DMS 273 treated with DMSO at 0.1 percent for 48 hours (cell line): ENCODE data around the gene GAS2L1.

Source experiments
- DNase-seq: peaks from one replicate; lab custom pipeline; 2025; lab: John Stamatoyannopoulos, UW

The GAS2L1 gene

GRCh38 chr22:29306175-29306834, at the start of gene GAS2L1:
Gene GAS2L1 (plus strand): TSS chr22:29306650. CDS start chr22:29308106, 1,456 bp downstream.
- no peak for DNase-seq

DNA sequence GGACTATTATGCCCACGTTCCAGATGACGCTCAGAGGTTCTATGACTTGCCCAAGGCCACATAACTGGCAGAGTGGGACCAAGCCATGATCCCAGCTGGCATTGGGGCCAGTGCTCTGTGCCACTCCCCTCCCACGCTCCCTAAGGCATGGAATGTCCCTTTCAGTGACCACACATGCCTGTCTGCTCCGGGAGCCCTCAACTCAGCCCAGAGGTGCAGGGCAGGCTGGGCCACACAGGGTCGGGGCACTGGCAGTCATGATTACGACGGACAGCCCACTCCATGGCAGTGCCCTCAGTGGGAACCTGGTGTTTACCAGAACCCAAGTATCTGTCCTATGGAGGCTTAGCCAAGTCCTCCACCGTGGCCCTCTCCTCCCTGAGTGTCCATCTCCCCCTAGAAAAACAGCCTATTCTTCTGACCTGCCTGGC, 48.7 kb upstream of the GAS2L1 start:
- DNase-seq: no peak

DNA sequence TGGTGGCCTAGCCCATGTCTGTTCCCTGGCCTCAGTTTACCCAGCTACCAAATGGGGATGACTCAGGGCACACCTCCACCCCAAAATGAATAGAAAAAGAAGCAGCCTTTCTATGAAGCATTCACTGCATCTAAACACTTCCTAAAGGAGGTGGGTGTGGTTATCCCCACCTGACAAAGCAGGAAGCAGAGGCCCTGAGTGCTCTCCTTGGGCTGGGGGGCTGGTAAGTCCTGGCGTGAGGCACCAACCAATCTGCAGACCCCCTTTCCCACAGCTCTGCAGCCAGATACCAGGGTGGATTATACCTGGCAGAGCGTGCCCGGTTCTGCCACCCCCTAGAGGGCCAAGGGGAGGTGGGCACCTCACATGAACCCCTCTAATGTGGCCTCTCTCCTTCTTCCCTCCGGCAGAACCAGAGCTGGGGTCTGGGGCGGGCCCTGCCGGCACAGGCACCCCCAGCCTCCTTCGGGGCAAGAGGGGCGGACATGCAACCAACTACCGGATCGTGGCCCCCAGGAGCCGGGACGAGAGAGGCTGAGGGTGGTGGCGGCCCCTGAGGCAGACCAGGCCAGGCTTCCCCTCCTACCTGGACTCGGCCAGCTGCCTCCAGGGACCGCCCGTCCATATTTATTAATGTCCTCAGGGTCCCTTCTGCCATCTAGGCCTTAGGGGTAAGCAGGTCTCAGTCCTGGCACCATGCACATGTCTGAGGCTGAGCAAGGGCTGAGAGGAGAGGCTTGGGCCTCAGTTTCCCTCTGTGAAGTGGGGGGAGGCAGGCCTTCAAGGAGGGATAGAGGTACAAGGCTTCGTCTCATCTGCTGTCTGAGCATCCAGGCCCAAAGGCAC, 47.8 kb upstream of the GAS2L1 start:
- no peak for DNase-seq

DNA sequence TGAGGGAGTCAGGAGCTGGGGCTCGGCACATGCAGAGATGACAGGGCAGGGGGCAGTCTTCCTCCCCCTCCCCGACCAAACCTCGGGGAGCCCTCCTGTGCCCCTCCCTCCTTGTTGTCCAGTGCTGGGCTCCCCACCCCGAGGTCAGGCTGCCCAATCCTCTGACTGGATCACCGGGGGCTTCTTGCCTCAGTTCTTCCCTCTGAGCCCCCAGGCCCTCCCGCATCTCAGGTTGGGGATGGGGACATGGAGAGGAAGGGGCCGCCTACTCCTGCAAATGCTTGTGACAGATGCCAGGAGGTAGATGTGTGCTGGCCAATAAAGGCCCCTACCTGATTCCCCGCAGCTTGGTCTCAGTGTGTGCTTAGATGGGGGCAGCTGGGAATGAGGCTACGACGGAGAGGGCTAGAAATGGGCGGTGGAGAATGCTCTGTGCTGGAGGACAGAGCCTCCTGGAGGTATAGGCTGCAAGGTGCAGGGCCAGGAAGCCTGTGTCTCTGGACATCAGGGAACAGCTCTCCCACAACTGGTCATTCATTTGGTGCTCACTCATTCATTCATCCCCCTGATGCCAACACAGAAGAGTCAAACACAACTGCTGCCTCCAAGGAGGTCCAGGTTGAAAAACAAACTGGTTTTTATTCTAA, 47.1 kb upstream of the GAS2L1 start:
- no peak for DNase-seq

DNA sequence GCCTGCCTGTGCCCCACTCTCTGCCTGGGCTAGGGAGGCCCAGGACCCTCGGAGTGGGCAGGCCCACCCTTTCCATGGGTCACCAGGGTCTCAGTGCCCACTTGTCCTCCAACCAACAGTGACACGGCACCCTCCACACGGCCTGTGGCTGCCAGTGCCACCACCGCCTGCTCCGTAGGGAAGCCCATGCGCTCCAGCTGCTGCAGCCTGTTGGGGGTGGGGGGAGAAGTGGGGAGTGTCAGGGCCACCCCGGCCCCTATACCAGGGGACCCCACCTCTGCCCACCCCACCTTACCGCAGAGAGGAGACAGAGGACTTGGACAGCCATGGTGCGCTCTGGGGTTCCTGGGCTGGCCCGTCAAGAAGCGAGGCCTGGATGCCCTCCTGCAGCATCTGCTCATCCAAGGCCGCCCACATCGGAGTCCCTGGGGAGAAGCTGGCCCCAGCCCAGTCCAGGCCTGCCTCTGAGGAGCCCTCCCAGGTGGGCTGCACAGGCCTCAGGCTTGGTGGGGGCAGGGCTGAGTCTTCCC, 46.4 kb upstream of the GAS2L1 start:
- no peak for DNase-seq

- no peak for DNase-seq
Measured at GRCh38 chr22:29260601-29261315, 45.7 kb upstream of the GAS2L1 start.

- no peak for DNase-seq
Measured at GRCh38 chr22:29263791-29264276, 42.6 kb upstream of the GAS2L1 start.

DNA sequence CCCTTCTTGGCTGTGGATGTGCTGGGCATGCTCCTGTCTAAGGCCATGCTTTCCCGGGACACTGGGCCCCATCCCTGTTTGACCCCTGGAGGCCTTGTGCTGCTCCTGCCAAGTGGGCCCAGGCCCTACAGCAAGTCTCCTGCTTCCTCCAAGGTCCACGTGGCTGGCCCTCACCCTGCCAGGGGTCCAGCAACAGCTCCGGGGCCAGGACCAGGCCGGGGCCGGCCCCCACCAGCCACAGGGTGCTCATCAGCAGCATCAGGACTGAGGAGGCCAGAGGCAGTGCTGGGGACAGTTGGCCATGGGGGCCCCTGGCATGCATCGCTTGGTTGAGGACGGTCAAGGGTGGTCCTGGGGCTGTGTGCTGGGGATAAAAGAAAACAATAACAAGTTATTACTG, 41.1 kb upstream of the GAS2L1 start:
- DNase-seq: no peak

GRCh38 chr22:29265929-29266328, 40.5 kb upstream of the GAS2L1 start:
- no peak for DNase-seq

DNA sequence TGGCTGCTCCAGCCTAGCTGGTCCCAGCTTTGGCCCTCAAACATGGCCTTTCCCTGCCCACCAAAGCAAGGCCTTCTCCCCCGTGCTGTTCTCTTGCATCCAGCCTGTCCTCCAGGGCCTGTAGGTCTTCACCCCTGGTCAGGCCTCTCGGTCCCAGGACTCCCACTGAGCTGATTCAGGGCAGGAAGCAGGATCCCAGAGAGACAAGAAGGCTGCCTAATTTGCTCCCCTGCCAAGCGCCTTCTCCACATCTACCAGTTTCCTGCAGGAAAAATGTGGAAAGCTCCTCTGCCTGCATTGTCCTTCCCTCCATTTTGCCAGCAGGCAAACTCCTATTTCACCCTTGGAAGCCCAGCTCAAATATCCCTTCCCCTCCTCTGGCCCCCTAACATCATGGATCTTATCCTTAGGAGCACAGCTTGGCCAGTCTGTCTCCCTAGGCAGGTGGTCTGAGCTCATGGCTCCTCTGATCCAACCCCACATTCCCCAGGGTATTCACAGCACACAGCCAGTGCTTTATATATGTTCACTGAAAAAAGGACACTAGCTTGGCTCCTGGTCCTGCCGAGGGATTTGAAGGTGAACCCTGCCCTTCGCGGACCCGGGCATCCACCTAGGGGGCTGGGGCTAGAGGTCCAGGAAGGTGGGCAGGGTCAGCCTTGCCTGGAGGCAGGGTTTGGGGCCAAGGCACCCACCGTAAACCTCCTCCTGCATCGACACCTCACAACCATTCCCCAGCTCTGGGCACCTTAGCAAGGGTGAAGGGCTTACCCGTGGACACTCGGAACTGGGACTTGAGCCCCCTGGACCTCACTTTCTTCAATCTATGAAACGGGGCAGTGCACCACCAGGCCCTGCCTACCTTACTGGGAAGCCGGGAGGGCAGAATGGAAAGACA, 39.6 kb upstream of the GAS2L1 start:
- DNase-seq: no peak

DNA sequence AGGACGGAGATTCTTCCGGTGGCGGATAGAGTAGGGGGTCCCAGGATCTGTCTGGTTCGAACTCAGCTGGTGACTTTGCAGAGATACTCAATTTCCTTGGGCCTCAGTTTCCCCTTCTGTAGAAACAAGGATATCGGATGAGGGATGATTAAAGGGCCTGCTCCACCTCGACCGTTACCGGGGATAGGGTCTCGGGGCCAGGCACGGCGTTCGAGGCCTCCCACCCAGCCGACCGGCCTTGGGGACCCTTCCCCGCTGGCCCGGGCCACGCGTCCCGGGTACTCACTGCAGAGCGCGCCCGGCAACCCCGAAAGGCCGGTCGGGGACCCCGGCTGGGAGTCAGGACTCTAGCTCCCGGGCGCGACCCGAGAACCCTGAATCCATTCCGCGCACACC, 39.0 kb upstream of the GAS2L1 start:
- DNase-seq: no peak

GRCh38 chr22:29267858-29268510, 38.5 kb upstream of the GAS2L1 start, which contains the start of the genes EWSR1 and RHBDD3:
Gene EWSR1 (plus strand): TSS chr22:29268268. CDS start chr22:29268337, 69 bp downstream.
Gene RHBDD3 (minus strand): TSS chr22:29267981. CDS start chr22:29265626, 2,355 bp downstream.
- peak; percentile 77 for DNase-seq

DNA sequence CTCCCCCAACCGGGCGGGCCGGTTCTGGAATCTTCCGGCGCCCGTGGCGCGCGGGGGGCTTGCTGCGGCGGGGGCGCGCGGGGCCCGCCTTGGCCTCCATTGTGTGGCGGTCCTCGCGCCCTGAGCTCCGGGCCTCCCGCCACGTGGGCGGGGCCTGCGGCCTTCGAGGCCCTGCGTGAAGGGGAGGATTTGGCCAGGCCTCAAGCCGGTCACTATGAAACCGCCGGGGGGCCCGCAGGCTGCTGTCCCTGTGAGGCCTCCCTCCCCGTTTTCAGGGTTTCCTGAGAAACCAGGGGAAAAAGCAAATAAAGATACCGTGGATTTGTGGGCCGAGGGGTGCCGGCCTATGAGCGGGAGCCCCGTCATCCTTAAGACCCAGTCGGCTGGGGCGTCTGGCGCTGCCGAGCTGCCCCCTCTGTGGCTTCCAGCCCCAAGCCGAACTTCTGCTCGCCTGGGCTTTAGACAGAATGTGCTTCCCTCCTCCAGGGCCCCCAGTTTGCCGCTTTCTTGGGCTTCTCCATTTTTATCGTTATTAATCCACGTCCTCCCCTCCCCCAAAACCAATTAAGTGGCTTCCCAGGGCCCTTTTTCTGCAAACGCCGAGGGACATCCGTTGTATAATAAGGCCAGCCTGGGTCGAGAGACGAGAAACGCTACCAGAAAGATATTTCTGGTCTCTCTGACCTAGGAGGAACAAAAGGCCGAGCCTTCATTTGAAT, 37.8 kb upstream of the GAS2L1 start:
- DNase-seq: no peak

DNA sequence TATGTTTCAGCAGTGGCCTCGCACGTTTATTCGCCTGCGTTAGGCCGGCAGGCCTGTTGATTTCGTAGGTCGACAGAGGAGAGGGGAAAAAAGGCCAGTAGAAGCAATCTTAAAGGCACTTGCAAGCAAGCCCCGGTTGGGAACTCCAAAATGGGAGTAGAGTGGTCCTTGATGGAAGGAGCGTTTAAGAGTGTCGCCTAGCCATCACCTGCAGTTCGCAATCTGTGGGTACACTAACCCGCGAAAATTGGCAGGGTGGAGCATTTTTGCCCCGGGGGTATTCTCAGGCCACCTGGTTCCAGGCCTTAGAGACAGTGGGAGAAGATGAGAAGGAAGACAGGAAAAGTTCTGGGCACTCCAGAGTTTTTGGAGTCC, 37.2 kb upstream of the GAS2L1 start:
- DNase-seq: no peak

- DNase-seq: no peak
Measured at GRCh38 chr22:29269731-29270474, 36.5 kb upstream of the GAS2L1 start.

DNA sequence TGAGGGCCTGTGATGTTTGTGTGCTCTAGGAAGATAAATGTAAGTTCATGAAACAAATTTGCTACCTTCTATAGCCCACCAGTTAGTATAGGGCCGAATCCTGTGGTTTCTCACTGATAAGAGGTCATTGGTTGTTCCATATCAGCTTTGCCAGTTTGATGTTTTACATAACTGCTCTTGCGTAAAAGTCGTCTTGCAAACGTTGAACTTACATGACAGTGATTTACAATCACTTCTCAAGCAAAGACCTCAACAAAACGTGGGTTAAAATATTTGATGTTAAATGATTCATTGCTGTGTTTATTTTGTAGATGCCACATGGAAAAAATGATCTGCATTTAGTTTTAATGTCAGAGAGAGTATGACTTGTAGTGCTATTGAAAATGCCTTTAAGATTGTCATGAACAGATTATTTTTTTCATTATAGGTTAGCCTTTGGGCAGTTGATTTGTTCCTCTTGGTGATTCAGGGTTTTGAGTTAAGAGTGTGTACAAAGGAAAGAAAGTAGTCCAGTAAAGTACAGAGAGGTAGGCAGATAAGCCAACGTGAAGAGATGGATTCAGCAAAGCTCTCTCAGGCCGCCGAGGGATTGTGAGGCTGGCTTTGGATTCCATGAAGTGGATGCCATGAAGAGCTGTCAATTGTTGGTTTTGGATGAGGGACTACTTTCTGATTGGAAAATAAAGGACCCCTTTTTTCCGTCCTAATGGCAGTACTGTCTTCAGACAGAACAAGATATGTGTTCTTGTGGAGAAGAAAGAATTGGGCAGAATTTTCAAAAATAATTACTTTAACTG, 35.8 kb upstream of the GAS2L1 start:
- no peak for DNase-seq

- no peak for DNase-seq
Measured at GRCh38 chr22:29272624-29273023, 33.8 kb upstream of the GAS2L1 start.

GRCh38 chr22:29275167-29275566, 31.3 kb upstream of the GAS2L1 start:
- no peak for DNase-seq
